Measurements from ENCODE around the gene CFAP65. TPM values are rescaled to one million over a fixed set of nuclear protein-coding genes. Genes with fewer than 3 reads are reported as not detected.
A peak's percentile ranks its signal among the peaks of the same experiment; 100 is the strongest.

The CFAP65 gene
- total and polyA plus RNA-seq, 2 of the 13 experiments (the other 11 are each of a cell fraction or from before 2014, with no cell fraction given) = 0.05 TPM; not detected in 1

DNA sequence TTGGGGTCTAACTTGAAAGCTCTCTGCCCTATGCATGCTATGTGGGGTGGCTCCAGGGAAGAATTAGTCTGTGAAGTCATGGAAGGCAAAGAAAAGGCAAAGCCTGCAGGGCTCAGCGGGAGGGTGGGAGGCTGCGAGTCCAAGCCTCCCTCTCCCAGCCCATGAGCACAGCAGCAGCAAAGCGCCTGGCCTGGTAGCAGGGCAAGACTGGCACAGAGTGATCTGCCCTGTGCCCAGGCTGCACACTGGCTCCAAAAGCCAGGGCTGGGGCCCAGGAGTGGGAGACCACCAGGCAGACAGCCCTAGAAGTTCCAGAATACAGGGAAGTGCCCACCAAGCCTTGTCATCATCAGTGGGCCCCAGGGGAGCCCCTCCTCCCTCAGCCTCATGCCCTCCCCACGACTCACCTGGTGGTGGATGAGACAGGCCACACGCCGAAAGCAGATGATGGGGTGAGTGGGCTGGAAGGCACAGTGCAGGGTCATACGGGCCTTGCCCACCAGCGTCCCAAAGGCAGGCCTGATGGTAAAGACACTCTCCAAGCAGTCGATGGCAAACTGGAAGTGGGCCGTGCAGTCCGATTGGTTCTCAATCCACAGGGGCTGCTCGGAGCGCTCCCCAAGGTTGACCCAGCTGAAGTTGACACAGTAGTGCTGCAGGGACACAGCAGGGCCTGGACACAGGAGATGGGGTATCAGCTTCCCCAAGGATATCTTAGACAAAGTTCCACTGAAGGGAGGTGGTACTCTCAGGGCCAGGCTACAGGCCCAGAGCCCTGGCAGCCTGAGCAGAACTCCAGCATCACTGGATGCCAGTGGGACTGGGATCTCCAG is 12.1 kb downstream of the CFAP65 start (continued):
- TF ChIP-seq, protein P1, sequence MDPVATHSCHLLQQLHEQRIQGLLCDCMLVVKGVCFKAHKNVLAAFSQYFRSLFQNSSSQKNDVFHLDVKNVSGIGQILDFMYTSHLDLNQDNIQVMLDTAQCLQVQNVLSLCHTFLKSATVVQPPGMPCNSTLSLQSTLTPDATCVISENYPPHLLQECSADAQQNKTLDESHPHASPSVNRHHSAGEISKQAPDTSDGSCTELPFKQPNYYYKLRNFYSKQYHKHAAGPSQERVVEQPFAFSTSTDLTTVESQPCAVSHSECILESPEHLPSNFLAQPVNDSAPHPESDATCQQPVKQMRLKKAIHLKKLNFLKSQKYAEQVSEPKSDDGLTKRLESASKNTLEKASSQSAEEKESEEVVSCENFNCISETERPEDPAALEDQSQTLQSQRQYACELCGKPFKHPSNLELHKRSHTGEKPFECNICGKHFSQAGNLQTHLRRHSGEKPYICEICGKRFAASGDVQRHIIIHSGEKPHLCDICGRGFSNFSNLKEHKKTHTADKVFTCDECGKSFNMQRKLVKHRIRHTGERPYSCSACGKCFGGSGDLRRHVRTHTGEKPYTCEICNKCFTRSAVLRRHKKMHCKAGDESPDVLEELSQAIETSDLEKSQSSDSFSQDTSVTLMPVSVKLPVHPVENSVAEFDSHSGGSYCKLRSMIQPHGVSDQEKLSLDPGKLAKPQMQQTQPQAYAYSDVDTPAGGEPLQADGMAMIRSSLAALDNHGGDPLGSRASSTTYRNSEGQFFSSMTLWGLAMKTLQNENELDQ (CRISPR knock-in tag; IDR thresholded peaks at IDR 0.05; ENCODE audit: borderline replicate concordance) = no peak
- TF ChIP-seq ATF7 (IDR thresholded peaks at IDR 0.05) (no peak), ATF7 (CRISPR knock-in tag; IDR thresholded peaks at IDR 0.05) (0 out of 2 replicates have a peak, but pooled peaks have one; percentile 32), TAF15 (IDR thresholded peaks at IDR 0.05; ENCODE audit: low read depth, low read length, poor library complexity, severe bottlenecking) (no peak), RARA (CRISPR knock-in tag; IDR thresholded peaks at IDR 0.05) (no peak), ZFY (CRISPR knock-in tag; IDR thresholded peaks at IDR 0.05) (no peak), MTA1 (CRISPR knock-in tag; IDR thresholded peaks at IDR 0.05; ENCODE audit: borderline replicate concordance) (peak; percentile 52; the same call in 1 of the 2 replicates), ZNF44 (CRISPR knock-in tag; IDR thresholded peaks at IDR 0.05) (no peak), ZNF652 (CRISPR knock-in tag; IDR thresholded peaks at IDR 0.05; ENCODE audit: borderline replicate concordance, low read depth) (no peak)
- TF ChIP-seq, protein P2, sequence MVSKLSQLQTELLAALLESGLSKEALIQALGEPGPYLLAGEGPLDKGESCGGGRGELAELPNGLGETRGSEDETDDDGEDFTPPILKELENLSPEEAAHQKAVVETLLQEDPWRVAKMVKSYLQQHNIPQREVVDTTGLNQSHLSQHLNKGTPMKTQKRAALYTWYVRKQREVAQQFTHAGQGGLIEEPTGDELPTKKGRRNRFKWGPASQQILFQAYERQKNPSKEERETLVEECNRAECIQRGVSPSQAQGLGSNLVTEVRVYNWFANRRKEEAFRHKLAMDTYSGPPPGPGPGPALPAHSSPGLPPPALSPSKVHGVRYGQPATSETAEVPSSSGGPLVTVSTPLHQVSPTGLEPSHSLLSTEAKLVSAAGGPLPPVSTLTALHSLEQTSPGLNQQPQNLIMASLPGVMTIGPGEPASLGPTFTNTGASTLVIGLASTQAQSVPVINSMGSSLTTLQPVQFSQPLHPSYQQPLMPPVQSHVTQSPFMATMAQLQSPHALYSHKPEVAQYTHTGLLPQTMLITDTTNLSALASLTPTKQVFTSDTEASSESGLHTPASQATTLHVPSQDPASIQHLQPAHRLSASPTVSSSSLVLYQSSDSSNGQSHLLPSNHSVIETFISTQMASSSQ (IDR thresholded peaks at IDR 0.05; ENCODE audit: low read depth) = no peak
- TF ChIP-seq, protein P2 (CRISPR knock-in tag; IDR thresholded peaks at IDR 0.05; ENCODE audit: borderline replicate concordance) = no peak
- TF ChIP-seq, protein P3, sequence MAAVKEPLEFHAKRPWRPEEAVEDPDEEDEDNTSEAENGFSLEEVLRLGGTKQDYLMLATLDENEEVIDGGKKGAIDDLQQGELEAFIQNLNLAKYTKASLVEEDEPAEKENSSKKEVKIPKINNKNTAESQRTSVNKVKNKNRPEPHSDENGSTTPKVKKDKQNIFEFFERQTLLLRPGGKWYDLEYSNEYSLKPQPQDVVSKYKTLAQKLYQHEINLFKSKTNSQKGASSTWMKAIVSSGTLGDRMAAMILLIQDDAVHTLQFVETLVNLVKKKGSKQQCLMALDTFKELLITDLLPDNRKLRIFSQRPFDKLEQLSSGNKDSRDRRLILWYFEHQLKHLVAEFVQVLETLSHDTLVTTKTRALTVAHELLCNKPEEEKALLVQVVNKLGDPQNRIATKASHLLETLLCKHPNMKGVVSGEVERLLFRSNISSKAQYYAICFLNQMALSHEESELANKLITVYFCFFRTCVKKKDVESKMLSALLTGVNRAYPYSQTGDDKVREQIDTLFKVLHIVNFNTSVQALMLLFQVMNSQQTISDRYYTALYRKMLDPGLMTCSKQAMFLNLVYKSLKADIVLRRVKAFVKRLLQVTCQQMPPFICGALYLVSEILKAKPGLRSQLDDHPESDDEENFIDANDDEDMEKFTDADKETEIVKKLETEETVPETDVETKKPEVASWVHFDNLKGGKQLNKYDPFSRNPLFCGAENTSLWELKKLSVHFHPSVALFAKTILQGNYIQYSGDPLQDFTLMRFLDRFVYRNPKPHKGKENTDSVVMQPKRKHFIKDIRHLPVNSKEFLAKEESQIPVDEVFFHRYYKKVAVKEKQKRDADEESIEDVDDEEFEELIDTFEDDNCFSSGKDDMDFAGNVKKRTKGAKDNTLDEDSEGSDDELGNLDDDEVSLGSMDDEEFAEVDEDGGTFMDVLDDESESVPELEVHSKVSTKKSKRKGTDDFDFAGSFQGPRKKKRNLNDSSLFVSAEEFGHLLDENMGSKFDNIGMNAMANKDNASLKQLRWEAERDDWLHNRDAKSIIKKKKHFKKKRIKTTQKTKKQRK (IDR thresholded peaks at IDR 0.05; ENCODE audit: low read length) = no peak
- TF ChIP-seq, protein P4, sequence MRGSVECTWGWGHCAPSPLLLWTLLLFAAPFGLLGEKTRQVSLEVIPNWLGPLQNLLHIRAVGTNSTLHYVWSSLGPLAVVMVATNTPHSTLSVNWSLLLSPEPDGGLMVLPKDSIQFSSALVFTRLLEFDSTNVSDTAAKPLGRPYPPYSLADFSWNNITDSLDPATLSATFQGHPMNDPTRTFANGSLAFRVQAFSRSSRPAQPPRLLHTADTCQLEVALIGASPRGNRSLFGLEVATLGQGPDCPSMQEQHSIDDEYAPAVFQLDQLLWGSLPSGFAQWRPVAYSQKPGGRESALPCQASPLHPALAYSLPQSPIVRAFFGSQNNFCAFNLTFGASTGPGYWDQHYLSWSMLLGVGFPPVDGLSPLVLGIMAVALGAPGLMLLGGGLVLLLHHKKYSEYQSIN (CRISPR knock-in tag; IDR thresholded peaks at IDR 0.05; ENCODE audit: borderline replicate concordance) = no peak

Data from HepG2 (cell line).